ENCODE data around the gene MRM1. TPM values are rescaled to one million over a fixed set of nuclear protein-coding genes. Genes with fewer than 3 reads are reported as not detected.

Gene MRM1
- total RNA-seq, 4 donors from 2014 or later = 3.5 to 6.6 (median 4.7) TPM

GRCh38 chr17:36640836-36641235 is 39.5 kb downstream of the MRM1 start:
- Histone ChIP-seq H3K4me3 (no peak overlapping the region), H3K27ac (no peak overlapping the region), H3K9me3 (no peaks in the 10 kb centered on the region), H3K36me3 (no peaks in the 10 kb centered on the region), H3K27me3 (peaks cover 96% of the 10 kb centered on the region), H3K4me1 (peaks cover 19% of the 10 kb centered on the region)
- 70% methylated on average over 10 of the region's 10 CpGs for WGBS
- no peak for TF ChIP-seq POLR2AphosphoS5 (IDR thresholded peaks at IDR 0.05)
- no peak for TF ChIP-seq EP300 (IDR thresholded peaks at IDR 0.05)
- no peak for TF ChIP-seq POLR2A (IDR thresholded peaks at IDR 0.05)
- TF ChIP-seq, protein P1, sequence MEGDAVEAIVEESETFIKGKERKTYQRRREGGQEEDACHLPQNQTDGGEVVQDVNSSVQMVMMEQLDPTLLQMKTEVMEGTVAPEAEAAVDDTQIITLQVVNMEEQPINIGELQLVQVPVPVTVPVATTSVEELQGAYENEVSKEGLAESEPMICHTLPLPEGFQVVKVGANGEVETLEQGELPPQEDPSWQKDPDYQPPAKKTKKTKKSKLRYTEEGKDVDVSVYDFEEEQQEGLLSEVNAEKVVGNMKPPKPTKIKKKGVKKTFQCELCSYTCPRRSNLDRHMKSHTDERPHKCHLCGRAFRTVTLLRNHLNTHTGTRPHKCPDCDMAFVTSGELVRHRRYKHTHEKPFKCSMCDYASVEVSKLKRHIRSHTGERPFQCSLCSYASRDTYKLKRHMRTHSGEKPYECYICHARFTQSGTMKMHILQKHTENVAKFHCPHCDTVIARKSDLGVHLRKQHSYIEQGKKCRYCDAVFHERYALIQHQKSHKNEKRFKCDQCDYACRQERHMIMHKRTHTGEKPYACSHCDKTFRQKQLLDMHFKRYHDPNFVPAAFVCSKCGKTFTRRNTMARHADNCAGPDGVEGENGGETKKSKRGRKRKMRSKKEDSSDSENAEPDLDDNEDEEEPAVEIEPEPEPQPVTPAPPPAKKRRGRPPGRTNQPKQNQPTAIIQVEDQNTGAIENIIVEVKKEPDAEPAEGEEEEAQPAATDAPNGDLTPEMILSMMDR (IDR thresholded peaks at IDR 0.05) = no peak
- no peak for DNase-seq (ENCODE audit: low spot score in 2 of 2)

- Histone ChIP-seq H3K4me1 (peaks cover 19% of the 10 kb centered on the region), H3K27ac (no peak overlapping the region), H3K9me3 (no peaks in the 10 kb centered on the region), H3K36me3 (no peaks in the 10 kb centered on the region), H3K27me3 (peaks cover 97% of the 10 kb centered on the region), H3K4me3 (peak overlapping the region; percentile 49)
- 12% methylated on average over 20 of the region's 43 CpGs for WGBS
- no peak for TF ChIP-seq POLR2AphosphoS5 (IDR thresholded peaks at IDR 0.05)
- TF ChIP-seq, protein P1 (IDR thresholded peaks at IDR 0.05) = no peak
- no peak for TF ChIP-seq EP300 (IDR thresholded peaks at IDR 0.05)
- no peak for TF ChIP-seq POLR2A (IDR thresholded peaks at IDR 0.05)
- DNase-seq (ENCODE audit: low spot score in 2 of 2) = no peak
These were observed 40.0 kb downstream of the MRM1 start for GRCh38 chr17:36641331-36641876.

DNA sequence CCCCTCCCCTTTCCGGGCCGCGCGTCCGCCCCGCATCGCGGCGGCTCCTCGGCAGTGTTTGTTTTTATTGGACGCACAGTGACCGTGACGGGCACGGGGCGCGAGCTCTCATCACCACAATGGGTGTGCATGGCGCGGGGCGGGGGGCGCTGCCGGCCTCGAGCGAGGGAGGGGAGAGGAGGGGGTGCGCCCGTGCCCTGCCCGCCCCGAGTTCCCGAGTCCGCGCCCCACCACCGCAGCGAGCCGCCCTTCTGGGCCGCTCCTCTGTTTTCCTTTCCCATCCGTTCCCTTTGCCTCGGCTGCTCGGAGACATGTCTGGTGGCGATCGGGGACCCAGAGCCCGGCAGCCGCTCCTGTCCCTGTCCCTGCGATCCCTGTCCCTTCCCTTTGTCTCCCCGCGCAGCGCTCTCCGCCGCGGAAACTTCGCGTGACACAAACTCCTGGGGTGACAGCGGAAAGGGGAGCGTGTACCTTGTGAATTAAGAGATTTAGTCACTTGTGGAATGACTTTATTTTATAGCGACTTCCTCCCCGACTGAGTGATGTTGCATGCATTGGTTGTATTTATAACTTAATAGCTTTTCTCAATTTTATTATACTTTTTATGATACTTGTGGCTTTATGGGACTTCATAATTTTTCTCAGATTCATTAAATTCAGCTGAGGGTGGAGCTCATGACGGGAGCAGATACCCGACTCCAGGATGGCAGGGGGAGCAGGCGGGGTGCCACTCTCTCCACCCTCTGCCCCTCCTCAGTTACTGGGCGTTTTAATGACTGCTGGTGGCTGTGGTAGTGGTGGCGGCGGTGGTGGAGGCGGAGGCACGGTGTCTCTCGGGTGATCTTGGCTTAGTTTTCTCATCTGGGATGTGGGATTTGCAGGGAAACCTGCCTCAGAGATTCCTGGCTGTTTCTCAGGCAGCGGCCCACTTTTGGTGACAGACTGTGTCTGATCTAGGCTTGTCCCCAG is 40.8 kb downstream of the MRM1 start:
- no peak for DNase-seq (ENCODE audit: low spot score in 2 of 2)
- no peaks in the 10 kb centered on the region for H3K36me3 ChIP-seq
- no peaks in the 10 kb centered on the region for H3K9me3 ChIP-seq
- WGBS = 5% methylated on average over 32 of the region's 64 CpGs
- TF ChIP-seq EP300 (IDR thresholded peaks at IDR 0.05) (no peak), POLR2A (IDR thresholded peaks at IDR 0.05) (peak in 1 of 2 donors; percentile 0), POLR2AphosphoS5 (IDR thresholded peaks at IDR 0.05) (no peak)
- H3K27ac ChIP-seq = no peak overlapping the region
- peaks cover 97% of the 10 kb centered on the region for H3K27me3 ChIP-seq
- H3K4me3 ChIP-seq = peak overlapping the region; percentile 49
- H3K4me1 ChIP-seq = peaks cover 19% of the 10 kb centered on the region

DNA sequence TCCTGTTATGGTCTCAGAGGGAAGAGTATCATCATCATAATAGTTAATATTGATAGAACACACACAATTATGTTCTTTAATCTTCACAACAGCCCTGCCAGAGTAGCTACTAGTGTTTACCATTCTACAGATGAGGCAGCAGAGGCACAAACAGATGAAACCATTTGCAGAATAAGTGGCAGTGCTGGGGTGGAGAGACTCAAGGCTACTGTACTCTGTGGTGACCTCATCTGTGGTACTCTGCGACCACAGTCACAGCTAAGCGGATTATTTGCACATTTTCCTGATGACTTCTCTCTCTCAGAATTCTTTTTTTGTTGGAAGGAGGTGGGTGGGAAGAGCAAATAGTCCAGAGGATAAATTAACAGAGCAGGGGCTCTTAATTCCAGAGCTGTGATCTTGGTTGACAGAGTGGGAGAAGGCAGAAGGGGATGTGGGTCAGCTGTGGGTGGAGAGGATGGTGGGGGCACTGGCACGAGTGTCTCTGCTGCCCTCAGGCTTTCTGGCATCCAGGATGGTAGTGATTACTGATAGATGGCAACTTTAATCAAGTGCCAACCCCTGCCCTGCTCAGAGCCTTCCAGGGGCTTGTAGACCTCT is 41.8 kb downstream of the MRM1 start:
- Histone ChIP-seq H3K27me3 (peaks cover 96% of the 10 kb centered on the region), H3K4me3 (no peak overlapping the region), H3K27ac (no peak overlapping the region), H3K4me1 (peaks cover 19% of the 10 kb centered on the region), H3K9me3 (no peaks in the 10 kb centered on the region), H3K36me3 (no peaks in the 10 kb centered on the region)
- TF ChIP-seq POLR2A (IDR thresholded peaks at IDR 0.05) (no peak), POLR2AphosphoS5 (IDR thresholded peaks at IDR 0.05) (no peak), EP300 (IDR thresholded peaks at IDR 0.05) (no peak)
- TF ChIP-seq, protein P1 (IDR thresholded peaks at IDR 0.05) = no peak
- WGBS = 51% methylated on average over 3 of the region's 3 CpGs
- DNase-seq (ENCODE audit: low spot score in 2 of 2) = no peak

DNA sequence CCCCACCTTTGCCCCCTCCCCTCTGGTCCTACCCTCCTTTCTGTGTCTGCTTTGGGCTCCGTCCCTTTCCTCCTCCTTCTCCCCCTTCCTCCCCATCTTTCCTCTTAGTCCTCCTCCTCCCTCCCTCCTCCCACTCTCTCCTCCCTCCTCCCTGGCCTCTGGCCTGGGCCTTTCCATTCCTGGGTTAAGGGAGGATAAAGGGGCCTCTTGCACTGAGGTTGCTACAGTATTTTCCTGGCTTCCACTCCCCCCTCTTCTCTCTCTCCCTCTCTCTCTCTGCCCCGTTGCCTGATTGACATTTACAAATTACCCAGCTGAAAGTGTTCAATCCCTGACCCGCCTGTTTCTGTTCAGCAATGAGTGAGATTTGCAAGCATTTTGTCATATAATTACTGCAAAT is 44.0 kb downstream of the MRM1 start:
- DNase-seq (ENCODE audit: low spot score in 2 of 2) = no peak
- peaks cover 19% of the 10 kb centered on the region for H3K4me1 ChIP-seq
- 52% methylated on average over 3 of the region's 3 CpGs for WGBS
- H3K27me3 ChIP-seq = peaks cover 92% of the 10 kb centered on the region
- no peak overlapping the region for H3K27ac ChIP-seq
- TF ChIP-seq POLR2A (IDR thresholded peaks at IDR 0.05) (no peak), POLR2AphosphoS5 (IDR thresholded peaks at IDR 0.05) (no peak), EP300 (IDR thresholded peaks at IDR 0.05) (no peak)
- TF ChIP-seq, protein P1 (IDR thresholded peaks at IDR 0.05) = no peak
- no peaks in the 10 kb centered on the region for H3K36me3 ChIP-seq
- no peak overlapping the region for H3K4me3 ChIP-seq
- no peaks in the 10 kb centered on the region for H3K9me3 ChIP-seq

Measured in suprapubic skin (tissue), 4 donors.